Placental pericyte (primary cell): ENCODE results near the gene TEX36. TPM values are rescaled to one million over a fixed set of nuclear protein-coding genes. Genes with fewer than 3 reads are reported as not detected.

Experiments
- total RNA-seq: library from RNA; depleted of rRNA; stranded (reverse); fragments of >200 nt; gene quantifications from 2 replicates; pipeline ENCODE4 v1.2.3, GENCODE V29; 2012

Gene TEX36, protein sequence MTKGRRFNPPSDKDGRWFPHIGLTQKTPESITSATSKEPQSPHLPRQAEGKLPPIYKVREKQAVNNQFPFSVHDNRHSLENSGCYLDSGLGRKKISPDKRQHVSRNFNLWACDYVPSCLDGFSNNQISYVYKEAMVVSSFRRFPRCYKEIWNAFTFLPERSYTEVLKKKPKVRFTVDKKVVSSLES
- total RNA-seq, result not detected in 2 replicates

DNA sequence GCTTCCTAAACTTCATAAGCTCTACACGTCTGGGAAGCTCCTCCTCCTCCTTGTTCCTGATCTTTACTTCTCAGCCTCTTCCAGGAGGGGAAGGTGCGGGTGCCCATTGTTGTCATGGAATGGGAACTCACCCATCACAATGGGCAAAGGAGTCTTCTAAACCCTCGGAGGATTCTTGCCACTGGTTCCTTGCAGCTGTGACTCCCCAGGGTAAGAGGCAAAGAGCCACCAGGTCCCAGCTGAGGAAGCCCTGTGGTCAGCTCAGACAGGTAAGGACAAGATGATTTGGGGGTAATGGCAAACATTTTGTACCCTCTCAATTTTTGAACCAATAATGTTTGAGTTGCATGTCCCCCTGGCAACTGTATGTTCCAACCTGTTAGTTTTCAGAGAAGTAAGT lies at the start of gene TEX36:
TEX36 (minus strand) TSS at position 101 of the 400 bp plus-strand sequence. CDS start 174 bp downstream, outside the sequence.

DNA sequence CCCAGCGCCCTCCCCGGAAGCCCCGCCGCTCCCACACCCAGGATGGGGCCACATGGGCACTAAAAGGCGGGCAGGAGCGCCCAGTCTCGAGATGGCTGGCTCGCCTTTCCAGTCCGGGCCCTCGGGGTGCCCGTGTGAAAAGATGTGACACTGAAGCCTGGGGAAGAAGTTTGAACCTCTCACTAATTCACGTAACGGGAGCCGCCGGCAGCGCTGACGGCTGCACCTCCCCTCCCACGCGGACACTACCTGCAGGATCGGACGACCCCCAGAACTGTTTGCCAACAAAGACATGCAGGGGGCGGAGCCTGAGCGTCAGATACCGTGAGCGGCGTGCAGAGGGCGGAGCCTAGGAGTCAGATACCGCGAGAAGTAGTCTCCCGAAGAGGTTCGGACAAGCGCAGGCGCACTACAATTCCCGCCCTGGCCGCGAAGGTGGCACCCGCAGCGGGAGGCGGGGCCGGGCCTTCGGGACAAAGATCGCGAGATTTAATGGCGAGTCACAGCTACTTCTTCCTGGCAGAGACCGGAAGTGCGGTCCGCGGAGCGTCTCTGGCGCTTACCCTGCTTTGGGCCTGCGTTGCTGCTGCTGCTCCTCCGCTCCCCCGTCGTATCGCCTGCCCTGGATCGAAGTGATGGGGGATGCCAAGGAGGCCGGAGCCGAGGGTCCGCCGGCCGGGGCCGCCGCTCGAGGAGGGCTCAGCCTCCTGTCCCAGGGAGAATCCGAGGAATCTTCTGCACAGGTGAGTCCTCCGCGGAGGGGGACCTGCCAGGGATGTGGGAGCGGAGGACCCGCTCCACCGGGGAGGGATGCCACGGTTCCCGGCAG lies 36.4 kb upstream of the TEX36 start, which contains the start of gene EDRF1:
EDRF1 (plus strand) TSS at position 537 of the 829 bp plus-strand sequence; CDS start at position 636, 99 bp downstream.

Other genes with a start within 250 kb of the TEX36 start
- 17.9 and 29.3 TPM in 2 replicates for gene EDRF1, start 36.5 kb upstream of the TEX36 start, total RNA-seq
- gene MMP21, start 92.7 kb upstream of the TEX36 start, total RNA-seq, result not detected in 2 replicates
- gene UROS, start 140.1 kb upstream of the TEX36 start, total RNA-seq, result 56.1 and 56.5 TPM in 2 replicates
- gene BCCIP, start 140.4 kb upstream of the TEX36 start, total RNA-seq, result 24.9 and 37.9 TPM in 2 replicates
- 33.5 and 57.0 TPM in 2 replicates for gene DHX32, start 198.1 kb upstream of the TEX36 start, total RNA-seq
- 1.8 and 2.6 TPM in 2 replicates for gene FANK1, start 213.4 kb upstream of the TEX36 start, total RNA-seq